Measurements from ENCODE around the gene TMEM156. TPM values are rescaled to one million over a fixed set of nuclear protein-coding genes. Genes with fewer than 3 reads are reported as not detected.

The TMEM156 gene
- total and polyA plus RNA-seq, 8 donors: 0.37 to 1.8 (median 0.80) TPM; not detected in 4

DNA sequence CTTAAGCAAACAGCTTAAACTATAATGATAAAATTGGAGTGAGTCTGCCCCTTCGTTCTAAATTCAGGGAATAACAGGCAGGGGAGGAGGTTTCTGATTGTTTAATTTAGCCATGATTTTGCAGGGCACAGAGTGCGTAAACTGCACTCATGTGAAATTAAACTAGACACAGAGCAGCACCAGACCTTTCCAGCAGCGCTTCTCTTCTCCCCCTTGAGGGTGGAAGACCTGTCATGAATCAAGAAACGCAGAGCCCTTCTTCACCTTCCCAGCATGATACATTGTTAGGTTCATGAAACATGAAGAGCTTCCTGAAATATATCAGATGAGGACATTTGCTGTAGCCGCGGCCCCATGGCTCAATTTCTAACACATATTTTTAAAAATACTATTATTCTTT, 101.5 kb downstream of the TMEM156 start:
- TF ChIP-seq, protein P1, sequence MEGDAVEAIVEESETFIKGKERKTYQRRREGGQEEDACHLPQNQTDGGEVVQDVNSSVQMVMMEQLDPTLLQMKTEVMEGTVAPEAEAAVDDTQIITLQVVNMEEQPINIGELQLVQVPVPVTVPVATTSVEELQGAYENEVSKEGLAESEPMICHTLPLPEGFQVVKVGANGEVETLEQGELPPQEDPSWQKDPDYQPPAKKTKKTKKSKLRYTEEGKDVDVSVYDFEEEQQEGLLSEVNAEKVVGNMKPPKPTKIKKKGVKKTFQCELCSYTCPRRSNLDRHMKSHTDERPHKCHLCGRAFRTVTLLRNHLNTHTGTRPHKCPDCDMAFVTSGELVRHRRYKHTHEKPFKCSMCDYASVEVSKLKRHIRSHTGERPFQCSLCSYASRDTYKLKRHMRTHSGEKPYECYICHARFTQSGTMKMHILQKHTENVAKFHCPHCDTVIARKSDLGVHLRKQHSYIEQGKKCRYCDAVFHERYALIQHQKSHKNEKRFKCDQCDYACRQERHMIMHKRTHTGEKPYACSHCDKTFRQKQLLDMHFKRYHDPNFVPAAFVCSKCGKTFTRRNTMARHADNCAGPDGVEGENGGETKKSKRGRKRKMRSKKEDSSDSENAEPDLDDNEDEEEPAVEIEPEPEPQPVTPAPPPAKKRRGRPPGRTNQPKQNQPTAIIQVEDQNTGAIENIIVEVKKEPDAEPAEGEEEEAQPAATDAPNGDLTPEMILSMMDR (IDR thresholded peaks at IDR 0.05): no peak
- no peaks in the 10 kb centered on the region for H3K27me3 ChIP-seq
- peak overlapping the region in 1 of 5 donors; percentile 59 for H3K27ac ChIP-seq
- WGBS, 5 donors: 77 to 88% (median 80%) methylated on average over 6 of the region's 6 CpGs
- DNase-seq: no peak
- peaks cover 0 to 12% (median 0%) of the 10 kb centered on the region in 4 donors for H3K4me1 ChIP-seq
- intact Hi-C loops (cut with DNase I; ENCODE audit: low total_unique reads): no loop called here
- H3K9me3 ChIP-seq: no peaks in the 10 kb centered on the region
- no peak overlapping the region for H3K4me3 ChIP-seq
- peaks cover 49 to 99% (median 97%) of the 10 kb centered on the region in 4 donors for H3K36me3 ChIP-seq

DNA sequence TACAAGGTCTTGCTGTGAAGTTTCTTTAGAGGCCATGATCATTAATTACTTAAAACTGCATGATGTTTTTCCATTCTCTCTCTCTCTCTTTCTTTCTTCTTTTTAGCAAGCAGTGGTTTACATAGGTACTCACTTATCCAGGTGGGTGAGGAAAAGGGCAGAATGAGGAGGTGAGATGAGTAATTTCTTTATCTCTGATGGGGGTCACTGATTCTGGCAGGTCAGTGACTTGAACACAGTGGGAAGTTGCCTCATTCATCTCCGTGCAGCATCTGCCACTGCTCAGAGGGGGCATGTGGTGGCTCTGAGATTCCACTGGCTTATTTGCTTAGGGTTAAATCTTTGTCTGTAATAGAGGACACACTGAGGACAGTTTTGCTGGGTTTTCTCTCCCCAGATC, 102.0 kb downstream of the TMEM156 start:
- H3K4me1 ChIP-seq: peaks cover 0 to 17% (median 0%) of the 10 kb centered on the region in 4 donors
- intact Hi-C loops (cut with DNase I; ENCODE audit: low total_unique reads): no loop called here
- H3K36me3 ChIP-seq: peaks cover 46 to 99% (median 92%) of the 10 kb centered on the region in 4 donors

DNA sequence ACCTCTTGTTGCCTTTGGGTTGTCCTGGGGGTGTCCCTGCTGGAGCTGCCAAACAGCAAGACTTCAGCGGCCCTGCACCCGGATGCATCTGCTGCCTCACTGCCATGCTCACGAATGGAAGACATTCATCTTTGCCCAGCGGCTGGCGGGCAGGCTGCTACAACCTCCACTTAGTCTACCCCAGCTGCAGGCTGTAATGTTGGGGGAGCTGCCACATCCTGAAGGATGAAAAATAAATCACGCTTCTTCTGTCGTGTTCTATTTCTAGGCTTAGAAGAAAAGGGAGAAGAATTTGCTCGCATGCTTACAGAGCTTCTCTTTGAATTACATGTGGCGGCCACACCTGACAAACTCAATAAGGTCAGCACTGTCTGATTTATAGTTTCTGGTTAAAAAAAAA, 103.2 kb downstream of the TMEM156 start:
- no peaks in the 10 kb centered on the region for H3K9me3 ChIP-seq
- no peak for DNase-seq
- H3K27ac ChIP-seq: no peak overlapping the region
- TF ChIP-seq, protein P1 (IDR thresholded peaks at IDR 0.05): no peak
- no peak for TF ChIP-seq POLR2AphosphoS5 (IDR thresholded peaks at IDR 0.05)
- TF ChIP-seq EP300 (IDR thresholded peaks at IDR 0.05): no peak
- TF ChIP-seq POLR2A (IDR thresholded peaks at IDR 0.05): no peak
- H3K27me3 ChIP-seq: no peaks in the 10 kb centered on the region
- no peak overlapping the region for H3K4me3 ChIP-seq
- intact Hi-C loops (cut with DNase I; ENCODE audit: low total_unique reads): no loop called here
- H3K4me1 ChIP-seq: peaks cover 0 to 24% (median 0%) of the 10 kb centered on the region in 4 donors
- WGBS, 5 donors: 83 to 91% (median 91%) methylated on average over 9 of the region's 9 CpGs
- peaks cover 41 to 95% (median 90%) of the 10 kb centered on the region in 4 donors for H3K36me3 ChIP-seq

More for the DNA sequence above, 102.0 kb downstream of the TMEM156 start:
- no peak overlapping the region for H3K4me3 ChIP-seq
- DNase-seq: no peak
- 41 to 79% (median 47%) methylated on average over 1 of the region's 1 CpG for WGBS, 5 donors
- H3K27ac ChIP-seq: peak overlapping the region in 1 of 5 donors; percentile 59
- no peaks in the 10 kb centered on the region for H3K27me3 ChIP-seq
- H3K9me3 ChIP-seq: no peaks in the 10 kb centered on the region
- TF ChIP-seq, protein P1 (IDR thresholded peaks at IDR 0.05): no peak
- TF ChIP-seq EP300 (IDR thresholded peaks at IDR 0.05) (no peak), POLR2AphosphoS5 (IDR thresholded peaks at IDR 0.05) (no peak), POLR2A (IDR thresholded peaks at IDR 0.05) (no peak)

DNA sequence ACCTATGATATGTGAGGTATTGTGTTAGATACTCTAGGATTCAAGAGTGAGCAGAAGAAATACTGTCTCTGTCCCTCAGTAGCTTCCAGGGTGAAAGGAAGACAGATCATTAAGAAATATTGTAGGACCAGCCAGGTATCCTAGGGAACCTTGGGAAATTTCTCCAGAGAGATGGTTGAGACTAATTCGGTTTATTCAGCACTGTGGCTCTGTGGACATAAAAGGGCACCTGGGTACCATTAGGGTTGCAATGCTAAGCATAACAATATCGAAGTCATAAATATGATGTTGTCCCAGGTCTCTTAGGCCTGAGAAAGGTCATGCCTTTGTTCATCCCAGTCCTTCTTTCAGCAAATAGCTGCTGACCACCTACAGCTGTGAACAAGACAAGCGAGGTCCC, 103.6 kb downstream of the TMEM156 start:
- Histone ChIP-seq H3K4me1 (peaks cover 0 to 24% (median 0%) of the 10 kb centered on the region in 4 donors), H3K27ac (no peak overlapping the region), H3K36me3 (peaks cover 37 to 95% (median 90%) of the 10 kb centered on the region in 4 donors), H3K9me3 (no peaks in the 10 kb centered on the region), H3K27me3 (no peaks in the 10 kb centered on the region), H3K4me3 (no peak overlapping the region)
- no peak for DNase-seq
- TF ChIP-seq EP300 (IDR thresholded peaks at IDR 0.05): no peak
- TF ChIP-seq POLR2A (IDR thresholded peaks at IDR 0.05): no peak
- TF ChIP-seq, protein P1 (IDR thresholded peaks at IDR 0.05): no peak
- TF ChIP-seq POLR2AphosphoS5 (IDR thresholded peaks at IDR 0.05): no peak
- intact Hi-C loops (cut with DNase I; ENCODE audit: low total_unique reads): no loop called here
- WGBS, 5 donors: 80 to 94% (median 92%) methylated on average over 3 of the region's 3 CpGs
